22Rv1 (cell line): ENCODE results near the gene EXOC2.

Source experiments
- CTCF ChIP-seq: fragments of 450-650 bp; IDR thresholded peaks from 2 replicates; pipeline ENCODE4 v1.5.1; 2017; ENCODE audit warnings: mild to moderate bottlenecking
- ZFX ChIP-seq: fragments of 450-650 bp; IDR thresholded peaks from 2 replicates; pipeline ENCODE4 v1.6.1; 2017; ENCODE audit warnings: antibody characterized with exemption, borderline replicate concordance

GRCh38 chr6:514396-514978 is 178.5 kb downstream of the EXOC2 start:
- no peak for TF ChIP-seq CTCF
- no peak for TF ChIP-seq ZFX
